Stimulated activated effector memory CD8-positive, alpha-beta T cell treated with anti-CD3 and anti-CD28 coated beads, Interleukin-12 subunit alpha, Interleukin-12 subunit beta, amount 100 ng/mL, for 72 hours (primary cell): ENCODE measurements around the gene SLC25A21.

Source experiments
- ATAC-seq: fragments of 150-1000 bp; cut with Tn5 transposase; 2 replicates; pipeline ENCODE4 v1.10.0; 2021
- DNase-seq, 2 donors: peaks; one replicate each; pipeline ENCODE4 v3.0.0; 2021 to 2022; ENCODE audit warnings: low spot score in 2 of 2
- H3K27ac Mint-ChIP-seq: one replicate; pipeline ENCODE4 v1.8.0; 2022; ENCODE audit warnings: mild to moderate bottlenecking, mixed read lengths
- H3K36me3 Mint-ChIP-seq: one replicate; pipeline ENCODE4 v1.8.0; 2022; ENCODE audit warnings: mild to moderate bottlenecking, mixed read lengths
- H3K4me1 Mint-ChIP-seq: one replicate; pipeline ENCODE4 v1.8.0; 2022; ENCODE audit warnings: mixed read lengths
- H3K4me3 Mint-ChIP-seq: one replicate; pipeline ENCODE4 v1.8.0; 2022; ENCODE audit warnings: mild to moderate bottlenecking, mixed read lengths
- H3K9me3 Mint-ChIP-seq: one replicate; pipeline ENCODE4 v1.8.0; 2022; ENCODE audit warnings: mixed read lengths

Gene SLC25A21

GRCh38 chr14:37060496-37061260 lies 111.7 kb downstream of the SLC25A21 start:
- Mint-ChIP-seq H3K4me1 (no peaks in the 10 kb centered on the region), H3K36me3 (no peaks in the 10 kb centered on the region), H3K27ac (no peak overlapping the region), H3K9me3 (peaks cover 12% of the 10 kb centered on the region), H3K4me3 (no peak overlapping the region)
- DNase-seq (no peak), ATAC-seq (no peak)

GRCh38 chr14:37057776-37058175 lies 114.6 kb downstream of the SLC25A21 start:
- peaks cover 13% of the 10 kb centered on the region for H3K9me3 Mint-ChIP-seq
- no peak overlapping the region for H3K27ac Mint-ChIP-seq

GRCh38 chr14:37056473-37056872 lies 115.9 kb downstream of the SLC25A21 start:
- Mint-ChIP-seq H3K4me3 (no peak overlapping the region), H3K9me3 (peaks cover 11% of the 10 kb centered on the region), H3K4me1 (no peaks in the 10 kb centered on the region), H3K36me3 (no peaks in the 10 kb centered on the region), H3K27ac (no peak overlapping the region)
- ATAC-seq (no peak), DNase-seq (no peak)

More at GRCh38 chr14:37057776-37058175, 114.6 kb downstream of the SLC25A21 start:
- Mint-ChIP-seq H3K4me1 (no peaks in the 10 kb centered on the region), H3K4me3 (no peak overlapping the region), H3K36me3 (no peaks in the 10 kb centered on the region)
- no peak for ATAC-seq
- no peak for DNase-seq

- Mint-ChIP-seq H3K4me1 (no peaks in the 10 kb centered on the region), H3K36me3 (no peaks in the 10 kb centered on the region), H3K9me3 (peaks cover 11% of the 10 kb centered on the region), H3K27ac (no peak overlapping the region), H3K4me3 (no peak overlapping the region)
- DNase-seq (no peak), ATAC-seq (no peak)
Measured at GRCh38 chr14:37054869-37055268, 117.5 kb downstream of the SLC25A21 start.

- Mint-ChIP-seq H3K4me1 (no peaks in the 10 kb centered on the region), H3K9me3 (peaks cover 11% of the 10 kb centered on the region), H3K27ac (no peak overlapping the region), H3K4me3 (no peak overlapping the region), H3K36me3 (no peaks in the 10 kb centered on the region)
- no peak for ATAC-seq
- DNase-seq, result no peak
Measured at GRCh38 chr14:37054144-37054543, 118.3 kb downstream of the SLC25A21 start.

GRCh38 chr14:37051680-37052079 lies 120.7 kb downstream of the SLC25A21 start:
- DNase-seq (no peak), ATAC-seq (no peak)
- no peaks in the 10 kb centered on the region for H3K36me3 Mint-ChIP-seq
- no peaks in the 10 kb centered on the region for H3K4me1 Mint-ChIP-seq
- H3K27ac Mint-ChIP-seq, result no peak overlapping the region
- H3K9me3 Mint-ChIP-seq, result peaks cover 11% of the 10 kb centered on the region
- H3K4me3 Mint-ChIP-seq, result no peak overlapping the region

GRCh38 chr14:37051153-37051552 lies 121.3 kb downstream of the SLC25A21 start:
- Mint-ChIP-seq H3K9me3 (peaks cover 9% of the 10 kb centered on the region), H3K4me1 (no peaks in the 10 kb centered on the region), H3K27ac (no peak overlapping the region), H3K4me3 (no peak overlapping the region), H3K36me3 (no peaks in the 10 kb centered on the region)
- no peak for DNase-seq
- no peak for ATAC-seq

GRCh38 chr14:37048666-37049071 lies 123.7 kb downstream of the SLC25A21 start:
- no peak overlapping the region for H3K4me3 Mint-ChIP-seq
- no peak for ATAC-seq

GRCh38 chr14:37047996-37048395 lies 124.4 kb downstream of the SLC25A21 start:
- no peak overlapping the region for H3K27ac Mint-ChIP-seq
- peaks cover 7% of the 10 kb centered on the region for H3K9me3 Mint-ChIP-seq
- no peak for ATAC-seq
- no peaks in the 10 kb centered on the region for H3K36me3 Mint-ChIP-seq
- H3K4me3 Mint-ChIP-seq, result no peak overlapping the region
- no peaks in the 10 kb centered on the region for H3K4me1 Mint-ChIP-seq
- DNase-seq, result no peak

More at GRCh38 chr14:37048666-37049071, 123.7 kb downstream of the SLC25A21 start:
- Mint-ChIP-seq H3K4me1 (no peaks in the 10 kb centered on the region), H3K9me3 (peaks cover 4% of the 10 kb centered on the region), H3K27ac (no peak overlapping the region), H3K36me3 (no peaks in the 10 kb centered on the region)
- no peak for DNase-seq

GRCh38 chr14:37047226-37047625 lies 125.2 kb downstream of the SLC25A21 start:
- DNase-seq (no peak), ATAC-seq (no peak)
- Mint-ChIP-seq H3K9me3 (peaks cover 9% of the 10 kb centered on the region), H3K27ac (no peak overlapping the region), H3K36me3 (no peaks in the 10 kb centered on the region), H3K4me1 (no peaks in the 10 kb centered on the region), H3K4me3 (no peak overlapping the region)

GRCh38 chr14:37046815-37047214 lies 125.6 kb downstream of the SLC25A21 start:
- Mint-ChIP-seq H3K36me3 (no peaks in the 10 kb centered on the region), H3K4me1 (no peaks in the 10 kb centered on the region), H3K4me3 (no peak overlapping the region), H3K9me3 (peaks cover 9% of the 10 kb centered on the region), H3K27ac (no peak overlapping the region)
- ATAC-seq (no peak), DNase-seq (no peak)

GRCh38 chr14:37045340-37046061 lies 126.9 kb downstream of the SLC25A21 start:
- Mint-ChIP-seq H3K27ac (no peak overlapping the region), H3K4me3 (no peak overlapping the region), H3K9me3 (peaks cover 13% of the 10 kb centered on the region), H3K4me1 (no peaks in the 10 kb centered on the region), H3K36me3 (no peaks in the 10 kb centered on the region)
- DNase-seq (no peak), ATAC-seq (no peak)

GRCh38 chr14:37037636-37038387 lies 134.6 kb downstream of the SLC25A21 start:
- Mint-ChIP-seq H3K36me3 (no peaks in the 10 kb centered on the region), H3K4me3 (no peak overlapping the region), H3K9me3 (peaks cover 19% of the 10 kb centered on the region), H3K4me1 (no peaks in the 10 kb centered on the region), H3K27ac (no peak overlapping the region)
- ATAC-seq, result no peak
- no peak for DNase-seq

- DNase-seq (no peak), ATAC-seq (no peak)
- H3K27ac Mint-ChIP-seq, result no peak overlapping the region
- no peaks in the 10 kb centered on the region for H3K4me1 Mint-ChIP-seq
- no peak overlapping the region for H3K4me3 Mint-ChIP-seq
- peaks cover 19% of the 10 kb centered on the region for H3K9me3 Mint-ChIP-seq
- no peaks in the 10 kb centered on the region for H3K36me3 Mint-ChIP-seq
Measured at GRCh38 chr14:37036669-37037341, 135.6 kb downstream of the SLC25A21 start.

GRCh38 chr14:37035401-37035800 lies 137.0 kb downstream of the SLC25A21 start:
- peaks cover 14% of the 10 kb centered on the region for H3K9me3 Mint-ChIP-seq
- DNase-seq, result no peak
- ATAC-seq, result no peak
- H3K27ac Mint-ChIP-seq, result no peak overlapping the region
- H3K36me3 Mint-ChIP-seq, result no peaks in the 10 kb centered on the region
- no peaks in the 10 kb centered on the region for H3K4me1 Mint-ChIP-seq
- H3K4me3 Mint-ChIP-seq, result no peak overlapping the region
